Activated CD8-positive, alpha-beta memory T cell treated with anti-CD3 and anti-CD28 coated beads for 24 hours (primary cell): Measurements from ENCODE around the gene SLC9A7.

ENCODE experiments used
- DNase-seq: peaks from one replicate; pipeline ENCODE4 v3.0.0-alpha.2; 2020

Gene SLC9A7

GRCh38 chrX:46597771-46598170 lies 161.1 kb downstream of the SLC9A7 start:
- DNase-seq: no peak

GRCh38 chrX:46597208-46597607 lies 161.7 kb downstream of the SLC9A7 start:
- DNase-seq: no peak

GRCh38 chrX:46595084-46595483 lies 163.8 kb downstream of the SLC9A7 start:
- DNase-seq: no peak

GRCh38 chrX:46589977-46590723 lies 168.8 kb downstream of the SLC9A7 start:
- no peak for DNase-seq

- peak; percentile 60 for DNase-seq
These were observed 170.7 kb downstream of the SLC9A7 start for GRCh38 chrX:46588263-46588662.

- DNase-seq: no peak
These were observed 171.2 kb downstream of the SLC9A7 start for GRCh38 chrX:46587753-46588171.

- no peak for DNase-seq
These were observed 171.8 kb downstream of the SLC9A7 start for GRCh38 chrX:46587158-46587557.

- DNase-seq: no peak
These were observed 174.2 kb downstream of the SLC9A7 start for GRCh38 chrX:46584736-46585135.

- no peak for DNase-seq
These were observed 176.0 kb downstream of the SLC9A7 start for GRCh38 chrX:46582966-46583365.

- DNase-seq: no peak
These were observed 176.6 kb downstream of the SLC9A7 start for GRCh38 chrX:46582325-46582724.

GRCh38 chrX:46580613-46581012 lies 178.3 kb downstream of the SLC9A7 start:
- no peak for DNase-seq

- DNase-seq: no peak
These were observed 179.7 kb downstream of the SLC9A7 start for GRCh38 chrX:46579250-46579649.

- DNase-seq: no peak
These were observed 181.5 kb downstream of the SLC9A7 start for GRCh38 chrX:46577221-46578005.

- peak; percentile 21 for DNase-seq
These were observed 182.5 kb downstream of the SLC9A7 start for GRCh38 chrX:46576458-46576857.

GRCh38 chrX:46575991-46576392 lies 182.9 kb downstream of the SLC9A7 start:
- DNase-seq: peak; percentile 54

- no peak for DNase-seq
These were observed 183.3 kb downstream of the SLC9A7 start for GRCh38 chrX:46575586-46575985.

- DNase-seq: peak; percentile 62
These were observed 184.0 kb downstream of the SLC9A7 start for GRCh38 chrX:46574774-46575381.

- peak; percentile 71 for DNase-seq
These were observed 184.8 kb downstream of the SLC9A7 start for GRCh38 chrX:46573892-46574773.

- peak; percentile 75 for DNase-seq
These were observed 185.5 kb downstream of the SLC9A7 start, which contains the start of gene CHST7 for GRCh38 chrX:46573331-46573891. Gene CHST7 (plus strand): TSS chrX:46573765. CDS start chrX:46573932, 167 bp downstream.

GRCh38 chrX:46572340-46572936 lies 186.5 kb downstream of the SLC9A7 start:
- peak; percentile 57 for DNase-seq

- peak; percentile 46 for DNase-seq
These were observed 187.2 kb downstream of the SLC9A7 start for GRCh38 chrX:46571423-46572339.
